ENCODE results near the gene SLC25A3. TPM values are rescaled to one million over a fixed set of nuclear protein-coding genes. Genes with fewer than 3 reads are reported as not detected.

SLC25A3 gene
- total RNA-seq, 1 donor from 2014 or later = 310 TPM

Other genes starting within 250 kb of the SLC25A3 start
- gene TMPO, start 78.1 kb upstream of the SLC25A3 start, total RNA-seq (ENCODE audit: insufficient read depth, low replicate concordance) = 155 TPM
- 66.4 TPM for gene IKBIP, start 51.1 kb downstream of the SLC25A3 start, total RNA-seq (ENCODE audit: insufficient read depth, low replicate concordance)
- gene APAF1, start 51.6 kb downstream of the SLC25A3 start, total RNA-seq (ENCODE audit: insufficient read depth, low replicate concordance) = 41.2 TPM